Stimulated activated CD4-positive, alpha-beta T cell treated with anti-CD3 and anti-CD28 coated beads, Interleukin-4, amount 100 ng/mL, for 48 hours (primary cell): ENCODE data around the gene LCE3C.
"Not testable (repeated sequence)": the region's sequence is repeated elsewhere in the genome, so short reads cannot be mapped to it uniquely, and the experiment has no call there.

ENCODE experiments used
- DNase-seq, 2 donors: peaks; one replicate each; pipeline ENCODE4 v3.0.0-alpha.2; 2020; ENCODE audit warnings: low read depth in 2 of 2

Gene LCE3C

GRCh38 chr1:152599934-152600333 lies at the start of gene LCE3C:
Gene LCE3C, plus strand, starts transcription at chr1:152600234. Its CDS starts 498 bp downstream, at chr1:152600732.
- DNase-seq = no peak

GRCh38 chr1:152565115-152565514 lies 34.9 kb upstream of the LCE3C start:
- no peak for DNase-seq

GRCh38 chr1:152565535-152566215 lies 34.4 kb upstream of the LCE3C start:
- DNase-seq = no peak

- no peak for DNase-seq
These were observed 33.4 kb upstream of the LCE3C start, which contains the start of gene LCE3E for GRCh38 chr1:152566681-152567080. Gene LCE3E, minus strand, starts transcription at chr1:152566780. Its CDS starts 572 bp downstream, at chr1:152566208.

GRCh38 chr1:152577168-152577567 lies 22.9 kb upstream of the LCE3C start:
- DNase-seq = no peak

- not testable (repeated sequence) for DNase-seq
These were observed 20.5 kb upstream of the LCE3C start for GRCh38 chr1:152579526-152579925.

- DNase-seq = no peak
These were observed 19.6 kb upstream of the LCE3C start, which contains the start of gene LCE3D for GRCh38 chr1:152580433-152580832. Gene LCE3D, minus strand, starts transcription at chr1:152580516. Its CDS starts 580 bp downstream, at chr1:152579936.

- DNase-seq = no peak
These were observed 17.4 kb upstream of the LCE3C start for GRCh38 chr1:152582647-152583046.

- no peak for DNase-seq
These were observed 14.4 kb upstream of the LCE3C start for GRCh38 chr1:152585586-152585985.

- DNase-seq = no peak
These were observed 3.0 kb upstream of the LCE3C start for GRCh38 chr1:152596986-152597385.

GRCh38 chr1:152613511-152613910 lies 13.5 kb downstream of the LCE3C start, which contains the start of gene LCE3B:
Gene LCE3B, plus strand, starts transcription at chr1:152613811. Its CDS starts 0 bp downstream, at chr1:152613811.
- DNase-seq = no peak

- DNase-seq = no peak
These were observed 22.0 kb downstream of the LCE3C start for GRCh38 chr1:152621993-152622392.

GRCh38 chr1:152622803-152623202 lies 22.8 kb downstream of the LCE3C start, which contains the start of gene LCE3A:
Gene LCE3A, minus strand, starts transcription at chr1:152623103. Its CDS starts 0 bp downstream, at chr1:152623103.
- DNase-seq = no peak

GRCh38 chr1:152623203-152623844 lies 23.3 kb downstream of the LCE3C start:
- DNase-seq = peak; percentile 3 to 21

GRCh38 chr1:152626744-152627143 lies 26.7 kb downstream of the LCE3C start:
- DNase-seq = no peak

GRCh38 chr1:152630596-152630995 lies 30.6 kb downstream of the LCE3C start:
- no peak for DNase-seq

GRCh38 chr1:152640351-152640750 lies 40.3 kb downstream of the LCE3C start:
- no peak for DNase-seq

- DNase-seq = no peak
These were observed 43.9 kb downstream of the LCE3C start for GRCh38 chr1:152643945-152644344.

- DNase-seq = no peak
These were observed 45.1 kb downstream of the LCE3C start for GRCh38 chr1:152645146-152645545.

GRCh38 chr1:152646656-152647055 lies 46.6 kb downstream of the LCE3C start:
- no peak for DNase-seq
